Fibroblast of lung (primary cell): ENCODE data around the gene HINT2. TPM values are rescaled to one million over a fixed set of nuclear protein-coding genes. Genes with fewer than 3 reads are reported as not detected.

Experiments used
- DNase-seq, 2 donors: peaks; one replicate each; pipeline versions ENCODE4 v3.0.0 to v3.0.0-alpha.2; 2010; ENCODE audit warnings: low read depth in 2 of 2
- H2AFZ ChIP-seq: 2 replicates; pipeline ENCODE4 v1.5.1; 2012; ENCODE audit warnings: low read length, control low read depth, inconsistent platforms
- H3K27ac ChIP-seq: 2 replicates; pipeline ENCODE4 v1.5.1; 2011; ENCODE audit warnings: low read length, control low read depth; ENCODE audit not compliant: insufficient read depth
- H3K27me3 ChIP-seq: 2 replicates; pipeline ENCODE4 v1.5.1; 2011; ENCODE audit warnings: mild to moderate bottlenecking, low read length; ENCODE audit not compliant: control insufficient read depth, insufficient read depth
- H3K36me3 ChIP-seq: 2 replicates; pipeline ENCODE4 v1.5.1; 2011; ENCODE audit warnings: low read length; ENCODE audit not compliant: control insufficient read depth, insufficient read depth
- H3K4me1 ChIP-seq: 2 replicates; pipeline ENCODE4 v1.5.1; 2011; ENCODE audit warnings: low read length; ENCODE audit not compliant: control insufficient read depth, insufficient read depth; ENCODE audit errors: extremely low read depth
- H3K4me2 ChIP-seq: 2 replicates; pipeline ENCODE4 v1.5.1; 2011; ENCODE audit warnings: low read length, control low read depth; ENCODE audit not compliant: insufficient read depth; ENCODE audit errors: extremely low read depth
- H3K4me3 ChIP-seq, 4 experiments: fragments of 200-600 bp in 1 of 4; sonication (generic) in 1 of 4; replicated peaks in 1 of 4; 2 replicates each; pipeline ENCODE4 v1.5.1; 2011 to 2016; ENCODE audit warnings: low read length in 4 of 4, low read depth in 3 of 4, mild to moderate bottlenecking in 3 of 4, control low read depth in 2 of 4, inconsistent platforms in 1 of 4, mixed read lengths in 1 of 4; ENCODE audit not compliant: insufficient read depth in 1 of 4; ENCODE audit errors: control extremely low read depth in 1 of 4
- H3K79me2 ChIP-seq: 2 replicates; pipeline ENCODE4 v1.5.1; 2012; ENCODE audit warnings: mild to moderate bottlenecking, low read length, inconsistent platforms; ENCODE audit not compliant: control insufficient read depth, insufficient read depth
- H3K9ac ChIP-seq: 2 replicates; pipeline ENCODE4 v1.5.1; 2011; ENCODE audit warnings: mild to moderate bottlenecking, low read length, control low read depth; ENCODE audit not compliant: insufficient read depth
- H3K9me3 ChIP-seq: 2 replicates; pipeline ENCODE4 v1.5.1; 2012; ENCODE audit warnings: low read depth, low read length; ENCODE audit not compliant: control insufficient read depth, insufficient read depth
- H4K20me1 ChIP-seq: 2 replicates; pipeline ENCODE4 v1.5.1; 2011; ENCODE audit warnings: low read length; ENCODE audit not compliant: control insufficient read depth, insufficient read depth; ENCODE audit errors: extremely low read depth
- CTCF ChIP-seq, 2 donors: IDR thresholded peaks in 1 of 2; conservative IDR thresholded peaks in 1 of 2; 1 replicate in 1 of 2; 2 replicates in 1 of 2; pipeline ENCODE4 v1.5.1; 2011 to 2012; ENCODE audit warnings: low read length in 2 of 2, control low read depth in 1 of 2, inconsistent platforms in 1 of 2, low read depth in 1 of 2, mild to moderate bottlenecking in 1 of 2
- EZH2 ChIP-seq: IDR thresholded peaks from 2 replicates; pipeline ENCODE4 v1.5.1; 2012; ENCODE audit warnings: low read length, control low read depth, mild to moderate bottlenecking; ENCODE audit errors: missing control alignments
- polyA plus RNA-seq, 2 donors: library from polyadenylated mRNA; depleted of rRNA in 1 of 2; stranded (reverse) in 1 of 2; unstranded in 1 of 2; fragments of >200 nt; gene quantifications; 2 replicates each; pipeline ENCODE4 v1.2.1, GENCODE V29; 2011 to 2012; ENCODE audit warnings: missing spikeins in 1 of 2
- total RNA-seq: library from RNA; depleted of rRNA; stranded (reverse); fragments of >200 nt; gene quantifications from 2 replicates; pipeline ENCODE4 v1.2.1, GENCODE V29; 2014

HINT2 gene
- total and polyA plus RNA-seq, 2 donors (not counting 1 experiment from before 2014, with no cell fraction given), result 13.1 to 34.2 TPM

- H3K36me3 ChIP-seq, result no peaks in the 10 kb centered on the region
- H2AFZ ChIP-seq, result no peak overlapping the region
- no peak overlapping the region for H3K27ac ChIP-seq
- DNase-seq, result no peak
- H3K4me3 ChIP-seq, result no peak overlapping the region
- no peak for TF ChIP-seq EZH2
- TF ChIP-seq CTCF (conservative IDR thresholded peaks at IDR 0.05 in 1 of 2, IDR thresholded peaks at IDR 0.05 in 1 of 2; ENCODE audit: low read depth in 1 of 2, low read length in 2 of 2), result no peak
- H3K4me1 ChIP-seq, result no peaks in the 10 kb centered on the region
- H3K79me2 ChIP-seq, result no peaks in the 10 kb centered on the region
- no peaks in the 10 kb centered on the region for H3K27me3 ChIP-seq
- H4K20me1 ChIP-seq, result no peaks in the 10 kb centered on the region
- H3K9ac ChIP-seq, result no peak overlapping the region
- no peaks in the 10 kb centered on the region for H3K9me3 ChIP-seq
- H3K4me2 ChIP-seq, result no peak overlapping the region
These were observed 39.4 kb upstream of the HINT2 start for GRCh38 chr9:35854091-35854762.

- H3K27me3 ChIP-seq, result no peaks in the 10 kb centered on the region
- H4K20me1 ChIP-seq, result no peaks in the 10 kb centered on the region
- H3K4me1 ChIP-seq, result no peaks in the 10 kb centered on the region
- H3K9ac ChIP-seq, result no peak overlapping the region
- DNase-seq, result no peak
- no peak for TF ChIP-seq EZH2
- no peak for TF ChIP-seq CTCF (conservative IDR thresholded peaks at IDR 0.05 in 1 of 2, IDR thresholded peaks at IDR 0.05 in 1 of 2; ENCODE audit: low read depth in 1 of 2, low read length in 2 of 2)
- H3K4me3 ChIP-seq, result no peak overlapping the region
- no peaks in the 10 kb centered on the region for H3K36me3 ChIP-seq
- H2AFZ ChIP-seq, result no peak overlapping the region
- H3K9me3 ChIP-seq, result no peaks in the 10 kb centered on the region
- H3K4me2 ChIP-seq, result no peak overlapping the region
- H3K27ac ChIP-seq, result no peak overlapping the region
- no peaks in the 10 kb centered on the region for H3K79me2 ChIP-seq
These were observed 38.3 kb upstream of the HINT2 start for GRCh38 chr9:35852876-35853865.

DNA sequence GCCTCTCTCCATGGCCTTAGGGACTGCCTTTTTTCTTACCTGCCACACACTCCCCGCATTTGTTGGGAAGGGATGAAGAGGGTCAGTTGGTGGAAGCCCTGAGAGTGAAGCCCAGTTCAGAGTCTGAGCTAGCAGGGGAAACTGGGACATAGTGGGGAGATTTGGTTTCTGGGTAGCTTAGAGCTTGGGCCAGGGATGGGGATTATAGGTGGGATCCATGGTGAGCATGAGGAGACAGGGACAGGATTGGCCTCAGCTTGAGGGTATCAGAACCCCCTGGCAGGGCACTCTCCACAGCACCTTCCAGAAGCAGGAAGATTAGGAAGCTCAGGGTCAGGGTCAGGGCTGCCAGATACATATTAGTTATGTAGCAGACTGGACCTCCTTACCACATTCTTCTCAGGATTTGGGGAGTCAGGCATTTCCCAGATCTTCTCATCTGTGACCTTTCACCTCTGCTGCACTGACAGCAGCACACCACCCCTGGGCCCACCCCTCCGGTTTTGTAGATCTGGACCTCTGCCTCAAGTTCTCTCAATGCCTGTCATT, 37.5 kb upstream of the HINT2 start:
- Histone ChIP-seq H3K9ac (no peak overlapping the region), H3K27me3 (no peaks in the 10 kb centered on the region), H3K4me1 (peaks cover 7% of the 10 kb centered on the region), H3K9me3 (no peaks in the 10 kb centered on the region), H2AFZ (no peak overlapping the region), H3K27ac (no peak overlapping the region), H3K4me3 (no peak overlapping the region), H3K79me2 (no peaks in the 10 kb centered on the region), H4K20me1 (no peaks in the 10 kb centered on the region), H3K36me3 (no peaks in the 10 kb centered on the region), H3K4me2 (no peak overlapping the region)
- TF ChIP-seq CTCF (conservative IDR thresholded peaks at IDR 0.05 in 1 of 2, IDR thresholded peaks at IDR 0.05 in 1 of 2; ENCODE audit: low read depth in 1 of 2, low read length in 2 of 2) (no peak), EZH2 (no peak)
- DNase-seq, result no peak
